Inflammatory macrophage (primary cell): ENCODE measurements around the gene BCL3.
A peak's percentile ranks its signal among the peaks of the same experiment; 100 is the strongest.

Experiments used
- DNase-seq, 2 donors: peaks; one replicate each; pipeline ENCODE4 v3.0.0-alpha.2; 2020 to 2022

Gene BCL3

GRCh38 chr19:44742330-44743061, 6.0 kb upstream of the BCL3 start:
- DNase-seq = peak in 1 of 2 donors; percentile 55

GRCh38 chr19:44744871-44745332, 3.6 kb upstream of the BCL3 start:
- DNase-seq = no peak

DNA sequence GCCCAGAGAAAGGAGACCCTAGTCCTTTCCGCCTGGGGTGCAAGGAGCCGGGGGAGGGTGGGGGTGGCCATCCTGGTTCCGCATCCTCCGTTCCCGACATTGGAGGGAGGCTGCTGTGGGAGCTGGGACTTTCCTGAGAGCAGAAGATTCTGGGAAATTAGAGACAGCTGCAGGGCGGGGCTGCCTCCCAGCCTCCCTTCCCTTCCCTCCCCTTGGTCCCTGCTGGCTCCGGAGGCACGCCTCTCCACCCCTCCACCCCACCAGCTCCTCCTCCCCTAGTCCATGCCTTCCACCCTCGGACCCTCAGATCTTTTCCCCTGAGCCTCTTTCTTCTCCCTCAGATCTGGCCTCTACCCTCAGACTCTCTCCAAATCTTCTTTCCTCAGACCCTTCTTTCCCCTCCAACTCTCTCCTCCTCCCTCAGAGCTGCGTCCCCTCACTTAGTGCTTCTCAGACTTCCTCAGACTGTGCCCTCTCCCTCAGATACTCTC, 3.1 kb upstream of the BCL3 start:
- DNase-seq = peak in 1 of 2 donors; percentile 60

GRCh38 chr19:44745887-44746600, 2.5 kb upstream of the BCL3 start:
- DNase-seq = no peak

DNA sequence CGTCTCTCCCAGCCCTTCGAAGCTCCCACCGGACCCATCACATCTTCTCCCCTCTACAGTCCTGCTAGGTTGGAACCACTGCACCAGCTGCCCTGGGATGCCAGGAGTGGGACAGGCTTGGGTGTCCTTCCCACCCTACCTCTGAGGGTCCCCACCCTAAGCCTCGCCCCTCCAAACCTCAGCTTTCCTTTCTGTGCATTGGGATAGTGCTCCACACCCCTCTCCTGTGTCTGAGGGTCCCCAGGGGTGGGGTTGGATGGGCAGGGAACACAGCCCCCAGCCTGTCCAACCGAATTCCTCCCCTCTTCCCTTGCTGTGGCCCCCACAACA, 1.9 kb upstream of the BCL3 start:
- DNase-seq = no peak

DNA sequence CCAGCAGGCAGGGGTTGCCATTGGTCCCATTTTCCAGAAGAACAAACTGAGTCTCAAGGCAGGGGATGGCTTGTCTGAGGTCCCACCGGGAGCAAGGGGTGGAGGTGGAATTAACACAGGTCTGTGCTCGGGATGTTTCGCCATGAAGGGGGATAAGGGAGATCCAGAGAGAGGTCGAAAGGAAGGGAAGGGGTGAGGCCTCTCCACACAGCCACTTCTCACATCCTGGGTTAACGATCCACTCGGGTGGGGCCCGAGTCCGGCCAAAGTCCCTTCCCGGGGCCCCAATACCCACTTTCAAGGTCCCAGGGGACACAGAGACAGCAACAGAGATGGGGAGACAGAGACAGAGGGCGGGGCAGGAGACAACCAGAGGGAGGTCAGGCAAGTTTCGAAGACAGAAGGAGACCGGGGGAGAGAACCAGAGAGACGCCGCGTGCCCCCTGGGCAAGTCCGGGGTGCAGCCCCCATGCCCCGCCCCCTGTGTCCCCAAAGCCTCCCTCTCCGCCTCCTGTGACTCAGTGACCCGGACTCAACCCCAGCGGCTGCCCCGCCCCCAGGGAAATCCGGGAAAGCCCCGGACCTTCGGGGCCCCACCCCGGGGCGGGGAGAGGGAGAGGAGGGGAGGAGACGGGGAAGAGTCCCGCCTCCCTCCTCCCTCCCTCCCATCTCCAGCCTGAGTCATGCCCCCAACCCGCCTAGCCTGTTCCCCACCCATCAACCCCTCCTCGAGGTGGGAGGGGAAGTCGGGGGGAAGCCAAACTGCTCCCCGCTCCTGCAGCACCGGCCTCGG, 1.4 kb upstream of the BCL3 start:
- DNase-seq = peak; percentile 89 to 90

DNA sequence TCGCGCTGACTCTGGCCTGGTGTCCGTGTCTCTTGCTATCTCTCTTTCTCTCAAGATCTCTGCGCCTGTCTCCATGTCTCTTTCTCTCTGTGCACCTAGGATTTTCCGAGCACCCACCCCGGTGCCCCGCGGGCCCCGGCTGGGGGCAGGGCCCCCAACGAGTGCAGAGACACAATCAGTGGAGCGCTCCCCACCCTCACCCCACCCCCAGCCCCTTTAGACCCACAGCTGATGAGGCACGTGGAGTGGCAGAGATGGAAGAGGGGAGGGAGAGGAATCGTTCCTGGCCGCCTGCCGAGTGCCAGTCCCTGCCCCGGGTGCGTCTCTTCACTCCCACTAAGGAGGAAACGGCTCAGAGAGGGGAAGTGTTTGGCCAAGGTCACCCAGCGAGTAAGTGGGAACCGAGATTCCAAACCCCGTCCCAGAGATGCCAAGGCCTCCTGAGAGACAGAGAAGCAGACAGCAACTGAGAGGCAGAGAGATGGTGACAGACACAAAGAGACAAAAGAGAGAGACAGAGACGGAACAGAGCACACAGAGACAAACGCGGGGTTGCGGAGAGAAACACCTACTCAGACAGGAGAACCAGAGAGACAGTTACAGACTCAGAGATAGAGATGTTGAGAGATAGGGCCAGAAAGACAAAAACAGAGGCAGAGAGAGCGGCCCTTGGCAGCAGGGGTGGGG, 626 bp upstream of the BCL3 start:
- peak; percentile 80 to 83 for DNase-seq

GRCh38 chr19:44749292-44749691, 784 bp downstream of the BCL3 start:
- no peak for DNase-seq

- DNase-seq = no peak
Measured at GRCh38 chr19:44749994-44750393, 1.5 kb downstream of the BCL3 start.

DNA sequence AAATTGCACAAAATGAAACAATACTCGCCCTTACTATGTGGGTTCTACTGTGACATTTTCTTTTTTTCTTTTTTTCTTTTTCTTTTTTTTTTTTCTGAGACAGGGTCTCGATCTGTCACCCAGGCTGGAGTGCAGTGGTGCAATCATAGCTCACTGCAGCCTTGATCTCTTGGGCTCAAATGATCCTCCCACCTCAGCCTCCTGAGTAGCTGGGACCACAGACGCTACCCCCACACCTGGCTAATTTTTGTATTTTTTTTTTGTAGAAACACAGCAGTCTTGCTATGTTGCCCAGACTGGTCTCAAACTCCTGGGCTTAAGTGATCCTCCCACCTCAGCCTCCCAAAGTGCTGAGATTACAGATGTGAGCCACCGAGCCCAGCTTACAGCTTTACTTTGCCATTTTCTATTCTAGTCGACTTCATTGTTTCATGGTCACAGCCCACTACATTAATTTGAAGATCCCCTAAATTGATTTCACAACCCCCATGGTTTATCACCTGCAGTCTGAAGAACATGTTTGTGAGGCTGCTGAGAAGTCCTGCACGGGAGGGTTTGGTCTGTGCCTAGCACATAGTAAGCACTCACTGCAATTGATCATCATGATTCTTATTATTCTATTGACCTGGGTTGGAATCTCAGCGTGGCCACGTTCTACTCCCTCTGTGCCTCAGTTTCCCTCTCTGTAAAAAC, 3.8 kb downstream of the BCL3 start:
- DNase-seq = no peak

- DNase-seq = peak; percentile 94 to 95
Measured at GRCh38 chr19:44752816-44753625, 4.5 kb downstream of the BCL3 start.

DNA sequence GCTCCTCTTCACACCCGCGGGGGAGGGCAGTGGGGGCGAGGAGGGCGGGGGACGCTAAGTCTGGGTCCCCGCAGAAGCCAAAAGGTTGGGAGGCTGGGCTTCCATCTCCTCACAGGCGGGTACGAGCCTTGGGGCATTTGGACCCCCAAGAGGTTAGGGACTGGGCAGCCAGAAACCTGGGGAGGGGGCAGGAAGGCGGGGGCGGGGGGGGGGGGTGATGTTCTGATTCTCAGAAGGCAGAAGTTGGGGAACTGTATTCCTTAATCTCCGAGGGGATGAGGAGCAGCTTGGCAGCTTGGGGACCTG, 5.1 kb downstream of the BCL3 start:
- DNase-seq = no peak

DNA sequence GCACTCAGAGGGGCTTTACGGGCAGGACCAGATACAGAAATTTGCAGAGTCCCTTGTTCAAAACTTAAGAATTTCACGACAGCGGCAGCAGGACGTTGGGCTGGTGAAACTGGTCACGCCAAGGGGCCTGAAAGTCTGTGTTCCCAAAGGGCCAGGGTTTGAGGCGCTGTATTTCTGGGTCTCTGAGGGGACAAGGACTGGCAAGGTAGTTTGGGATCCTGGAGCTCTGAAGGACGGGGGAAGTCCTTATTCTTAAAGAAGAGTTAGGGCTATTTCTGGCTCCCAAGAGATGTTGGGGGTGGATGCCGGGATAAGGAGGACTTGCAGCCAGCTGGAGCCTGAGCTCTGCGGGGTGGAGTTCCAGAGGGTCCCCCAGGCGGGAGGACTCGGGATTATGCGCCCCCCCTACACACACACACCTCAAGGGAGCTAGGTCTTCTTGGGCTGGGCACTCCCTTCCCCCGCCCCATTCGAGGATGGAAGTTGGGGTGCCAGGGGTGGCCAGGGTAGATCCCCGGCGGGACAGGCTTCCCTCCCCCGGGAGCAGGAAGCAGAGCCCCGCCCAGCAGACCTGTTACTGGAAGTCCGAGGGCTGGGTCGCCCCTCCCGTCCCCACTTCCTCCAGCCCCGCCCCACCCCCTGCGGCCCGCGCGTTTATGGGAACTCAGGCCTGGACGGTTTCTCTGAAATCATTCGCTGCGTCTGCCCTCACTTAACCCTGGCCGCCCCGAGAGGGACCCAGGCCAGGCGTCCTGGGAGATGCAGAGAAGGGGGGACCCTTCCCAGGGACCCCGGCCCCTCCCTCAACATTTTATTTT, 5.6 kb downstream of the BCL3 start:
- DNase-seq = peak; percentile 86 to 87

- no peak for DNase-seq
Measured at GRCh38 chr19:44754750-44755080, 6.2 kb downstream of the BCL3 start.

DNA sequence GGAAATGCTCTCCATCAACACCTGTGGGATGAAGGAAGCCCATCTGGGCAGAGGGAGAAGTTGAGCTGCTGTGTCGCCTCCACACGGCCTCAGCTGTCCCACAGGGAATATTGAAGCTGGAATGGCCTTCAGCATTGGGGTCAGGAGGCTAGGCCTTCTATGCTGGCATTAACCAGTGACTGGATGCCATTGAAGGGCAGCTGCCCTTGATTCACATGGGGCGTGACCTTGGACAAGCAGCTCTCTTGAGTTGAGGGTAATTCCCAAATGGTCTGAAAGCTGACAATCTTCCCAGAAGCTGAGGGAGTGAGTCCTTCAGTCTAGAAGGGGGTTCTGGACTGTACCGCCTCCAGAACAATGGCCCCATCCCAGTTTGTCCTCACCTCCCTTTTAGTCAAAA, 6.7 kb downstream of the BCL3 start:
- DNase-seq = no peak

DNA sequence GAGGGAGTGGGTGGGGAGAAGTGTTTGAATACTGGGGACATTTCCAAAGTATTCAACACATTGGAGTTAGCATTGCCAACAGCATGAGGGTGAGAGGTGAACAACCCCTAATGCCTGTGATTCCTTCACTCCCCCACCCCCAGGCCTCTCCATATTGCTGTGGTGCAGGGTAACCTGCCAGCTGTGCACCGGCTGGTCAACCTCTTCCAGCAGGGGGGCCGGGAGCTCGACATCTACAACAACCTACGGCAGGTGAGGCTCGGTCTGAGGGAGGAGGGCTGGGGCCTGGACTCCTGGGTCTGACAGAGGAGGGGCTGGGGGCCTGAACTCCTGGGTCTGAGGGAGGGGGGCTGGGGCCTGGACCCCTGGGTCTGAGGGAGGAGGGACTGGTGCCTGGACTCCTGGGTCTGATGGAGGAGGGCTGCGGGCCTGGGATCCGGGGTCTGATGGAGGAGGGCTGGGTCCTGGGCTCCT, 7.6 kb downstream of the BCL3 start:
- DNase-seq = no peak

GRCh38 chr19:44757057-44757734, 8.7 kb downstream of the BCL3 start:
- no peak for DNase-seq

DNA sequence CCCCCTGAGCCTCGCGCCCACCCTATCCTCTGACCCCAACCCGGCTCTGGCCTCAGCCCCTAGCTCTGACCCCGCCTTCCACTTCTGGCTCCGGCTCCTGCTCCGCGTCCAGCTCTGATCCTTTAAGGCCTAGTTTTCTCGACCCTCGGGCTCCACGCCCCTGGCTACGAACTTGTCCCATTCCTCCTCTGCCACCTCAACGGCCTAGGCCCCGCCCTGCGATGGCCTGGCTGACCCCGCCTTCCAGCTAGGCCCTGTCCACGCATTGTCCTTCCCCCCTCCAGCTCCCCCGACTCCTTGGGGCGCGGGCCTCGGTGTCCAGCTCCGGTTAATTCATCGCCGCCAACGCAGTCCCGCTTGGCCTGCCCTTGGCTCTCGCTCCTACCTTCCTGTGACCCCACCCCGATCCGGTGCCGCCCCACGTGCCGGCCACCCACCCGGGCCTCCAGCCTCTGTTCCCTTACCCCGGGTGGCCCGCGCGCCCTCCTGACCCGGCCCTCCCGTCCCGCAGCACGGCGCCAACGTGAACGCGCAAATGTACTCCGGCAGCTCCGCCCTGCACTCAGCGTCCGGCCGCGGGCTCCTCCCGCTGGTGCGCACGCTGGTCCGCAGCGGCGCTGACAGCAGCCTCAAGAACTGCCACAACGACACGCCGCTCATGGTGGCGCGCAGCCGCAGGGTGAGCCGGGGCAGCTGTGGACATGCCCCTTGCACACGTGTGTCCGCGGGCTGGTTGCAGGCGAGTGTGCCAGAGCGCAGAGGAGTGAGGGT, 9.4 kb downstream of the BCL3 start:
- no peak for DNase-seq

DNA sequence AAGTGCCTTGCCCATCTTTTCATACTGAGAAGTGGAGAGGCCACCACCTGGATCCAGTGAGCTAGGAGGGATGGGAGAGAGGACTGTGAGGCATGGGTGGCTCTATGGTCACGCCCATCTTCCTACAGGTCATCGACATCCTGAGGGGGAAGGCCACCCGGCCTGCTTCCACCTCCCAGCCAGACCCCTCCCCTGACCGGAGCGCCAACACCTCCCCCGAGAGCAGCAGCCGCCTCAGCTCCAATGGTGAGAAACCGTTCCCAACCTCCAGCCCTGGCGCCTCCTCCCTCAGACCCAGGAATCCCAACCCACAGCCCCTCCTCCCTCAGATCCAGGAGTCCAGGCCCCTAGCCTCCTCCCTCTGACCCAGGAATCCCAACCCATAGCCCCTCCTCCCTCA, 10.1 kb downstream of the BCL3 start:
- DNase-seq = no peak
